ENCODE data around the gene NPC2.

DNA sequence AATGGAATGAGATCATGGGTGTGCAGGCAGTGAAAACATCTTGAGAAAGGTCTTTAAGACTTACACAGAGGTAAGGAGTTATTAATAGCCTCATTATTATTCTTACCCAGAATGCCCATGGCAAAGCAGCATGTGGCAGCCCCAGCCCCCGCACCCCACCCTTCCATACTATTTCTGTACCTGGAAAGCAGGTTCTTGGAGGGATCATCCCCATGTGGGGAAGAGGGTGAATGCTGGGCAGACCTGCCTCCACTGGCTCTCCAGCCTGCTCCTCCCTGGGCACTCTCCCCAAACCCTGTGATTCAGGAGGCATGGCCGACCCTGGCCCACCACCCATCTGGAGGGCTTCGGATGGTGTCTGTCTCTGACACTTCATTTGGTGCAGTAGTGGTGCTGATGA lies 28.3 kb downstream of the NPC2 start:
- TF ChIP-seq, protein P1, sequence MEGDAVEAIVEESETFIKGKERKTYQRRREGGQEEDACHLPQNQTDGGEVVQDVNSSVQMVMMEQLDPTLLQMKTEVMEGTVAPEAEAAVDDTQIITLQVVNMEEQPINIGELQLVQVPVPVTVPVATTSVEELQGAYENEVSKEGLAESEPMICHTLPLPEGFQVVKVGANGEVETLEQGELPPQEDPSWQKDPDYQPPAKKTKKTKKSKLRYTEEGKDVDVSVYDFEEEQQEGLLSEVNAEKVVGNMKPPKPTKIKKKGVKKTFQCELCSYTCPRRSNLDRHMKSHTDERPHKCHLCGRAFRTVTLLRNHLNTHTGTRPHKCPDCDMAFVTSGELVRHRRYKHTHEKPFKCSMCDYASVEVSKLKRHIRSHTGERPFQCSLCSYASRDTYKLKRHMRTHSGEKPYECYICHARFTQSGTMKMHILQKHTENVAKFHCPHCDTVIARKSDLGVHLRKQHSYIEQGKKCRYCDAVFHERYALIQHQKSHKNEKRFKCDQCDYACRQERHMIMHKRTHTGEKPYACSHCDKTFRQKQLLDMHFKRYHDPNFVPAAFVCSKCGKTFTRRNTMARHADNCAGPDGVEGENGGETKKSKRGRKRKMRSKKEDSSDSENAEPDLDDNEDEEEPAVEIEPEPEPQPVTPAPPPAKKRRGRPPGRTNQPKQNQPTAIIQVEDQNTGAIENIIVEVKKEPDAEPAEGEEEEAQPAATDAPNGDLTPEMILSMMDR (conservative IDR thresholded peaks at IDR 0.05; ENCODE audit: low read depth, low read length), result no peak
- no peak for TF ChIP-seq EZH2 (IDR thresholded peaks at IDR 0.05; ENCODE audit: low read length, unreplicated experiment)
